ENCODE data around the gene ATP13A3.

ATP13A3 gene

DNA sequence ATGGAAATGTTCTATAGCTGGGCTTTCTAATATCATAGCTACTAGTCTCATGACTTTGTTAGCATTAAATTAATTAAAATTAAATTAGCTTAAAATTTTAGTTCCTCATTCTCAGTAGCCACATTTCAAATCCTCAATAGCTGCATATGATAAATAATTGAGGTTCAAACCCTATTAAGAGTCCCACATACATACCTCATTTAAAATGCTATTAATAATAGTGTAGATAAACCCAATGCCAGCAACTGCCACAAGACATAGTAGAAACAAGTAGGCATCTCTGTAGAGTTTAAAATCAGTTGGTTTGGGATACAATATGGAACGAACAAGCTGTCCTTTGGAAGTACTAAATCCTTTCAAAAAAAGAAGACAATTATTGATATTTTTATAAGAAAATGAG, 39.1 kb downstream of the ATP13A3 start:
- no peak overlapping the region for H3K9ac ChIP-seq (ENCODE audit: low read depth, low read length)
- H3K4me1 ChIP-seq (ENCODE audit: control insufficient read depth, insufficient read depth, low read length) = no peaks in the 10 kb centered on the region
- H3K9me3 ChIP-seq (ENCODE audit: control insufficient read depth, insufficient read depth, low read length) = no peaks in the 10 kb centered on the region
- H3K4me3 ChIP-seq (ENCODE audit: low read depth, low read length) = no peak overlapping the region
- H3K36me3 ChIP-seq (ENCODE audit: control insufficient read depth, insufficient read depth, low read length) = no peaks in the 10 kb centered on the region
- H3K27me3 ChIP-seq (ENCODE audit: control insufficient read depth, insufficient read depth, low read length) = no peaks in the 10 kb centered on the region

DNA sequence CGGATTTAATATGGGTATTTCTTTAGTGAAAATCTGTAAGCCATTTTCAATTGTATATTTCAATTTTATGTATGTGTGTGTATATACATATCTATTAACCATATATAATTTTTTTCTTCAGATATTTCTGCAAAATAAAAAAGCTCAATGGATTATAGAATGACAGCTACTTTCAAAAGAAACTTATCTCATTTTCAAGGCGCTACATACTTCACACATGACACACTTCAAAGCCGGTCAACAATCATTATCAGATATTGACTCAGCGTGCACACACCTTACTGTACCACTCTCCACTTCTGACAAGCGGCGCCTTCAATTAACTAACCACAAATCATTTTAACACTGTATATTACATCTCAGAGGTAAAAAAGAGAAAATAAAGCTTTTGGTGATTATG, 39.6 kb downstream of the ATP13A3 start:
- H3K27me3 ChIP-seq (ENCODE audit: control insufficient read depth, insufficient read depth, low read length) = no peaks in the 10 kb centered on the region

DNA sequence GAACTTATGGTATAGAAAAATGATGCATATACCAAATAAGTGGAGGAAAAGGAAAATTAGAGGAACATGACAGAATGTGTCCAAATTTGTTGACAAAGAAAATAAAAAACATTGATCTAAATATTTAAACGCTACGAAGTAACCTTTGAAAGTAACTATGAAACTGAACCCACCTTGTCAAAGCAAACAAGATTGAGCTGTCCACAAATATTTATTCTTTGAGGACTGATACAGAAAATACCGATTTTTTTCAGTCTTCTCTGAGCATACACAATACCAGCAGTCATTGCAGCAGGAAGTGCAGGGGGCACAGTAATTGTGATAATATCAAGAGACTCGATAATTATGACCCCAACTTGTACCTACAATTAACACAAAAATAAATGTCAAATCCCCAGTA, 40.0 kb downstream of the ATP13A3 start:
- Histone ChIP-seq H3K4me3 (ENCODE audit: low read depth, low read length) (no peak overlapping the region), H3K4me1 (ENCODE audit: control insufficient read depth, insufficient read depth, low read length) (no peaks in the 10 kb centered on the region), H3K27me3 (ENCODE audit: control insufficient read depth, insufficient read depth, low read length) (no peaks in the 10 kb centered on the region), H3K9ac (ENCODE audit: low read depth, low read length) (no peak overlapping the region), H3K36me3 (ENCODE audit: control insufficient read depth, insufficient read depth, low read length) (no peaks in the 10 kb centered on the region), H3K9me3 (ENCODE audit: control insufficient read depth, insufficient read depth, low read length) (no peaks in the 10 kb centered on the region)

More for the DNA sequence above, 39.6 kb downstream of the ATP13A3 start:
- Histone ChIP-seq H3K9ac (ENCODE audit: low read depth, low read length) (no peak overlapping the region), H3K4me3 (ENCODE audit: low read depth, low read length) (no peak overlapping the region), H3K9me3 (ENCODE audit: control insufficient read depth, insufficient read depth, low read length) (no peaks in the 10 kb centered on the region), H3K36me3 (ENCODE audit: control insufficient read depth, insufficient read depth, low read length) (no peaks in the 10 kb centered on the region), H3K4me1 (ENCODE audit: control insufficient read depth, insufficient read depth, low read length) (no peaks in the 10 kb centered on the region)

DNA sequence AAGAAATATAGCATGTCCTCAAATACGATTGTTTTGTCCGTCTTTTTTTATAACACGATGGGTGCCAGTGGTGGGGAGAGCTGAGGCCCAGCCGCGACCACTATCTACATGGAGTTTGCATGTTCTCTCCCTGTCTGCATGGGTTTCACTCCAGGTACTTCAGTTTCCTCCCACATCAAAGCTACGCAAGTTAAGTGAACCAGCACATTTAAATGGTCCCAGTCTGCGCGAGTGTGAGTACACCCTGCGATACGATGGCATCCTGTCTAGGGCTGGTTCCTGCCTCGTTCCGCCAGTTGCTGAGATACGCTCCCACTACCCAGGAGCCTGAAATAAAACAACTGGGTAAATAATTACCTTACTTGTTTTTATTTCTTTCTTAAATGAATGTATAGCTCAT, 40.6 kb downstream of the ATP13A3 start:
- H3K4me1 ChIP-seq (ENCODE audit: control insufficient read depth, insufficient read depth, low read length) = no peaks in the 10 kb centered on the region
- no peaks in the 10 kb centered on the region for H3K9me3 ChIP-seq (ENCODE audit: control insufficient read depth, insufficient read depth, low read length)
- no peaks in the 10 kb centered on the region for H3K27me3 ChIP-seq (ENCODE audit: control insufficient read depth, insufficient read depth, low read length)
- no peak overlapping the region for H3K9ac ChIP-seq (ENCODE audit: low read depth, low read length)
- H3K4me3 ChIP-seq (ENCODE audit: low read depth, low read length) = no peak overlapping the region
- H3K36me3 ChIP-seq (ENCODE audit: control insufficient read depth, insufficient read depth, low read length) = no peaks in the 10 kb centered on the region

DNA sequence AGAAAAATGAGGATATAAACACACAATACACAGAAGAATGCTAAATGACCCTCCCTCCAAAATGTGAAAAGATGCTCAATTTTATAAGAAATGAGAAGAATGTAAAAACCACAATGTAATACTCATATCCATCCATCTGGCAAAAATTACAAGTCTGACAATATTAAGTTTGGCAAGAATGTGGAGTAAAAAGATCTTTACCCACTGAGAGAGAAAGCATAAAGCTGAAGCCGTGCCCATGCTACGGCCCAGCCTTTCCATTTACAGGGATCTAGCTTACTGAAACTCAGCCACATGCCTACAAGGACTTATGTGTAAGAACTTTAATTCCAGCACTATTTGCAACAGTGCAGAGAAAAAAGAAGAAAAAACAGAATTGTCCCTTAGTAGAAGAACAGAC, 42.9 kb downstream of the ATP13A3 start:
- no peaks in the 10 kb centered on the region for H3K27me3 ChIP-seq (ENCODE audit: control insufficient read depth, insufficient read depth, low read length)
- no peaks in the 10 kb centered on the region for H3K4me1 ChIP-seq (ENCODE audit: control insufficient read depth, insufficient read depth, low read length)
- H3K4me3 ChIP-seq (ENCODE audit: low read depth, low read length) = no peak overlapping the region
- H3K9me3 ChIP-seq (ENCODE audit: control insufficient read depth, insufficient read depth, low read length) = no peaks in the 10 kb centered on the region
- no peak overlapping the region for H3K9ac ChIP-seq (ENCODE audit: low read depth, low read length)
- no peaks in the 10 kb centered on the region for H3K36me3 ChIP-seq (ENCODE audit: control insufficient read depth, insufficient read depth, low read length)

DNA sequence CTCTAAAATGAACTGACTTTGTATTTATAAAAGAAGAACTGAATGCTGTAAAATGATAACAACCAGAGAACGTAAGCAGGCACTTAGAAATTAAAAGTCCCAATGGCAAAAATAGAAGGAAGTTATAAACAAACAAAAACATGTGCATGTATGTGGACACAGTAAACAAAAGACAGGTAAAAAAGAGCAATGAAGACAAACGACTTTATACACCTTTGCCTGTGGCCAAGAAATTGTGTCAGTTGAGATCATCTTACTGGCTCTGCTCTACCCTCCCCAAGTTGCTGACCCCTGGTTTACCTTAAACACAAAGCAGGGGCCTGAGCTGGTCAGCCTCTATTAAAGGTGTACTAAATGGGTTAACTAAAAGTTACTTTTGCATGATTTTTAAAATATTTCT, 46.0 kb downstream of the ATP13A3 start:
- no peak overlapping the region for H3K9ac ChIP-seq (ENCODE audit: low read depth, low read length)
- H3K9me3 ChIP-seq (ENCODE audit: control insufficient read depth, insufficient read depth, low read length) = no peaks in the 10 kb centered on the region
- H3K4me3 ChIP-seq (ENCODE audit: low read depth, low read length) = no peak overlapping the region
- H3K36me3 ChIP-seq (ENCODE audit: control insufficient read depth, insufficient read depth, low read length) = peaks cover 7% of the 10 kb centered on the region
- H3K27me3 ChIP-seq (ENCODE audit: control insufficient read depth, insufficient read depth, low read length) = no peaks in the 10 kb centered on the region
- no peaks in the 10 kb centered on the region for H3K4me1 ChIP-seq (ENCODE audit: control insufficient read depth, insufficient read depth, low read length)

DNA sequence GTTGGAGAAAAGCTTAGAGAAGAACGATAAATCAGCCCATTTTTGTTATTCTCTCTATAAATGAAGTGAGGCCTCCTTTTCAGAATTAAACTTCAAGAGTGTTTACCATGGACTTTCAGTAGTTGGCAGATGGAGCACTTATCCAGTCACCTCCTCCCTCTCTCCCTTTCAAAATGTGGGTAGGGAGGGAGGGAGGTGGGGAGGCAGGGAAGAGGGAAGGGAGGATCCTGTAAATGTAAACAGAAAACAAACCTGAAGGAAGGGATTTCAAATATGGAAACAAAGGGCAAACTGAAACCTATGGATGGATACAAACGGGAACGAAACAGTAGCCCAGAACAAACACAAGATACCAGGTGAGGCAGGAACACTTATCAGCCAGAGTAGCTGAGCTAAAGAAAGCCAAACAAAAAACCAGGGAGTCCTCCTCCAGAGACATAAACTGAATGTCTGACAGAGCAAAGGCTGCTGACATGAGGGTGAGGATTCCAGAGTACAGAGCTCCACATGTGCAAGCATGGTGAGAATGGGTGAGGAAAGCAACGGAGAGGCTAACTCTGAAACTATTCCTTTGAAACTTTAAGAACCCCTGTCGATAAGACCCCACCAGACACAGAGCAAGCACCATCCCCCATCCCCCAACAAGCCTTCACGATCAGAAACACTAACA, 46.8 kb downstream of the ATP13A3 start:
- Histone ChIP-seq H3K4me1 (ENCODE audit: control insufficient read depth, insufficient read depth, low read length) (no peaks in the 10 kb centered on the region), H3K36me3 (ENCODE audit: control insufficient read depth, insufficient read depth, low read length) (peaks cover 7% of the 10 kb centered on the region), H3K9me3 (ENCODE audit: control insufficient read depth, insufficient read depth, low read length) (no peaks in the 10 kb centered on the region), H3K27me3 (ENCODE audit: control insufficient read depth, insufficient read depth, low read length) (no peaks in the 10 kb centered on the region), H3K4me3 (ENCODE audit: low read depth, low read length) (no peak overlapping the region), H3K9ac (ENCODE audit: low read depth, low read length) (no peak overlapping the region)

DNA sequence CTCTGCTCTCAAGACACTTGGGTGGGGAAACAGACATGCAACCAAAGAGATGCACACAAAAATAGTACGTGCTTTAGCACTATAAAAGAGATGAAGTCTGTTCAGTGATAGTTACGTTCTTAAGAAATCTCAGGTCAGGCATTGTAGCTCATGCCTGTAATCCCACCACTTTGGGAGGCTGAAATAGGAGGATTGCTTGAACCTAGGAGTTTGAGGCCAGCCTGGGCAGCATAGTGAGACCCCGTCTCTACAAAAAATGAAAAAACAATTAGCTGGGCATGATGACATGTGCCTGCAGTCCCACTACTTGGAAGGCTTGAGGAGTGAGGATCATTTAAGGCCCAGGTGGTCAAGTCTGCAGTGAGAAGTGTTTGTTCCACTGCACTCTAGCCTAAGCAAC, 52.3 kb downstream of the ATP13A3 start:
- no peaks in the 10 kb centered on the region for H3K9me3 ChIP-seq (ENCODE audit: control insufficient read depth, insufficient read depth, low read length)

DNA sequence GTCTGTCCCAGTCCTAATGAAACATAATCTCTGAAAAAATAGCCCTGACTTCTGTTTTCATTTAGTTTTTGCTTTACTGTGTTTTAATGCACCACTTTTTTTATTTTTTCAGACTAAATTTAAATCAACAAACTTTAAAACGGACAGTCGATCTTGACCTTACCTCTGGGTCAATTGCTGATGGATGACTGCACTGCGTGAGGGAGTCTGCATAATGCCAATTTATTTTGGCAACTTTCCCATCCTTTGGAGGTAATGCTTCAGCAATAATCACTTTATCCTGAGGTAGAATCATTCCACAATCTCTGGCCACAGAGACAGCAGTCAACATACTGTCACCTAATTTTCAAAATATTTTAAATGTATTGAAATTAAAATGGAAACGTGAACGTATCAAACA, 55.2 kb downstream of the ATP13A3 start:
- Histone ChIP-seq H3K9ac (ENCODE audit: low read depth, low read length) (no peak overlapping the region), H3K27me3 (ENCODE audit: control insufficient read depth, insufficient read depth, low read length) (no peaks in the 10 kb centered on the region), H3K4me1 (ENCODE audit: control insufficient read depth, insufficient read depth, low read length) (no peaks in the 10 kb centered on the region), H3K4me3 (ENCODE audit: low read depth, low read length) (no peak overlapping the region), H3K36me3 (ENCODE audit: control insufficient read depth, insufficient read depth, low read length) (peaks cover 2% of the 10 kb centered on the region), H3K9me3 (ENCODE audit: control insufficient read depth, insufficient read depth, low read length) (no peaks in the 10 kb centered on the region)

More for the DNA sequence above, 52.3 kb downstream of the ATP13A3 start:
- Histone ChIP-seq H3K9ac (ENCODE audit: low read depth, low read length) (no peak overlapping the region), H3K4me3 (ENCODE audit: low read depth, low read length) (no peak overlapping the region), H3K36me3 (ENCODE audit: control insufficient read depth, insufficient read depth, low read length) (peaks cover 7% of the 10 kb centered on the region), H3K27me3 (ENCODE audit: control insufficient read depth, insufficient read depth, low read length) (no peaks in the 10 kb centered on the region), H3K4me1 (ENCODE audit: control insufficient read depth, insufficient read depth, low read length) (no peaks in the 10 kb centered on the region)

DNA sequence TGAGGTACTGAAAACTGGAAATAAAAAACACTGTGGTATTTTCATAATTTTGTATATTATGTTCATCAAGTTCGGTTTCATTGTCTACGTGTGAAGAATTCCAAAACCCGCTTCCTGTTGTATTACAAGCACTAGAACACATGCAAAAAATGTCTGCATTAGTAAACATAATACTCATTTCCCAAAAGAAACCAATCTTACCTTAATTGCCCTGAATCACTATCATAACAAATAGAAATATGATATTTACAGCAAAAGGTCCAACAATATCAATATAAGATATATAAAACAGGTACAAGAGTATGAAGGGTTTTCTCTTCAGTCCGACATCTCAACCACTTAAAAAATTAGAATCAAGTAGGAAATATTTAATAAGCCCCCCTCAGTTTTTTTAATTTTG, 61.4 kb downstream of the ATP13A3 start:
- Histone ChIP-seq H3K9ac (ENCODE audit: low read depth, low read length) (no peak overlapping the region), H3K4me3 (ENCODE audit: low read depth, low read length) (no peak overlapping the region), H3K36me3 (ENCODE audit: control insufficient read depth, insufficient read depth, low read length) (no peaks in the 10 kb centered on the region), H3K27me3 (ENCODE audit: control insufficient read depth, insufficient read depth, low read length) (no peaks in the 10 kb centered on the region), H3K4me1 (ENCODE audit: control insufficient read depth, insufficient read depth, low read length) (no peaks in the 10 kb centered on the region), H3K9me3 (ENCODE audit: control insufficient read depth, insufficient read depth, low read length) (no peaks in the 10 kb centered on the region)

DNA sequence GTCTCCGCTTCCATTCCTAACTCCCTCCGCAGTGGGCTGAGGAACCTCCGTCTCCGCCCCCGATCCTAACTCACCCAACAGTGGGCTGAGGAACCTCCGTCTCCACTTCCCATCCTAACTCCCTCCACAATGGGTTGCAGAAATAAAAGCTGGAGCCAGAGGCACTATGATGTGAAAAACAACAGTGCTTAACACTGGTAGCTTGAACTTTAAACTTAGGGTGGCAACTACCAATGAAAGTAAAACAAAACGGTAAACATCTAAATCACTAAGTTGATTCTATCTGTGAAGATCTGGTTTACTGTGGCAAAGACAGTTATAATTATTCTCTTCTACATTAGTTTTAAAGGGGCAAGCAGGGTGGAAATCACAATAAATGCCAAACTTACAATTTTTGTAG, 61.8 kb downstream of the ATP13A3 start:
- no peaks in the 10 kb centered on the region for H3K4me1 ChIP-seq (ENCODE audit: control insufficient read depth, insufficient read depth, low read length)
- H3K4me3 ChIP-seq (ENCODE audit: low read depth, low read length) = no peak overlapping the region
- no peak overlapping the region for H3K9ac ChIP-seq (ENCODE audit: low read depth, low read length)
- H3K27me3 ChIP-seq (ENCODE audit: control insufficient read depth, insufficient read depth, low read length) = no peaks in the 10 kb centered on the region
- H3K9me3 ChIP-seq (ENCODE audit: control insufficient read depth, insufficient read depth, low read length) = no peaks in the 10 kb centered on the region
- no peaks in the 10 kb centered on the region for H3K36me3 ChIP-seq (ENCODE audit: control insufficient read depth, insufficient read depth, low read length)

DNA sequence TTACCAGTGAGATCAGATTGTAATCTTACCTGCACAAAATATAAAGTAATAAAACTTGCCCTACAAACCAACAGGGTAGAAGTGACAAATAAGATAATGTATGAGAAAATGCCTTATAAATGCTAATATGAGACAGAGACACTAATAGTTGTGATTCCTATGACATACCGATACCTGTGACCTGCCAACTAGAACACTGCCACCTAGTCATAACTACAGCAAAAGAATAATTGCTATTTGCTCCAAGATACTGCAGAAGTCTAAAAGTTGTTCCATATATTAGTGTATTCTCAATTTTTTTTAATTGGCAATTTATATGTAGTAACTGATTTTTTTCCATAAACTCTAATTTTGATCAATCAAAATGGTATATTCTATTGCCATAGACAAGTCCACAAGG, 62.4 kb downstream of the ATP13A3 start:
- H3K36me3 ChIP-seq (ENCODE audit: control insufficient read depth, insufficient read depth, low read length) = no peaks in the 10 kb centered on the region
- H3K4me3 ChIP-seq (ENCODE audit: low read depth, low read length) = no peak overlapping the region
- no peaks in the 10 kb centered on the region for H3K4me1 ChIP-seq (ENCODE audit: control insufficient read depth, insufficient read depth, low read length)
- no peaks in the 10 kb centered on the region for H3K27me3 ChIP-seq (ENCODE audit: control insufficient read depth, insufficient read depth, low read length)
- H3K9ac ChIP-seq (ENCODE audit: low read depth, low read length) = no peak overlapping the region
- H3K9me3 ChIP-seq (ENCODE audit: control insufficient read depth, insufficient read depth, low read length) = no peaks in the 10 kb centered on the region

All from iPS-15b (cell line).